ENCODE data around the gene ZFYVE28.

- TF ChIP-seq CTCF (conservative IDR thresholded peaks at IDR 0.05) (no peak), EZH2 (IDR thresholded peaks at IDR 0.05; ENCODE audit: low read depth) (no peak)
Observed at GRCh38 chr4:2262944-2263250, 155.5 kb downstream of the ZFYVE28 start.
